CD4-positive, alpha-beta memory T cell (primary cell): ENCODE results near the gene KLK6. TPM values are rescaled to one million over a fixed set of nuclear protein-coding genes. Genes with fewer than 3 reads are reported as not detected.
A peak's percentile ranks its signal among the peaks of the same experiment; 100 is the strongest.

ENCODE experiments used
- CTCF ChIA-PET: fragments of 350-600 bp; sonication (Branson Sonifier 250); formaldehyde crosslinking; loops from one replicate; lab custom pipeline; 2021; ENCODE audit warnings: inconsistent platforms; ENCODE audit not compliant: partially characterized antibody; lab: Charles Lee
- POLR2A ChIA-PET: fragments of 350-600 bp; sonication (Branson Sonifier 250); formaldehyde crosslinking; loops from one replicate; lab custom pipeline; 2021; ENCODE audit not compliant: partially characterized antibody; lab: Charles Lee
- DNase-seq, 5 donors: peaks; one replicate each; pipeline versions ENCODE4 v3.0.0 to v3.0.0-alpha.2; 2020 to 2022; ENCODE audit warnings: mixed read lengths in 1 of 5
- H3K27ac ChIP-seq: one replicate; pipeline ENCODE4 v1.7.0; 2013; ENCODE audit warnings: low read depth, low read length
- H3K27me3 ChIP-seq: 2 replicates; pipeline ENCODE4 v1.7.0; 2013; ENCODE audit warnings: mild to moderate bottlenecking, low read length, moderate library complexity; ENCODE audit not compliant: insufficient read depth
- H3K36me3 ChIP-seq: 2 replicates; pipeline ENCODE4 v1.7.0; 2013; ENCODE audit warnings: mild to moderate bottlenecking, low read length, moderate library complexity; ENCODE audit not compliant: insufficient read depth
- H3K4me1 ChIP-seq: 2 replicates; pipeline ENCODE4 v1.7.0; 2013; ENCODE audit warnings: mild to moderate bottlenecking, low read length, moderate library complexity; ENCODE audit not compliant: insufficient read depth
- H3K4me3 ChIP-seq, 2 donors: one replicate each; pipeline ENCODE4 v1.7.0; 2013; ENCODE audit warnings: low read length in 2 of 2, mild to moderate bottlenecking in 1 of 2
- H3K9me3 ChIP-seq, 2 donors: one replicate each; pipeline ENCODE4 v1.7.0; 2013; ENCODE audit warnings: low read length in 2 of 2, control low read depth in 1 of 2; ENCODE audit not compliant: control insufficient read depth in 1 of 2
- H3K27ac Mint-ChIP-seq, 7 donors: one replicate each; pipeline ENCODE4 v1.8.0; 2020 to 2021; ENCODE audit warnings: mixed read lengths in 7 of 7, mild to moderate bottlenecking in 6 of 7, inconsistent platforms in 3 of 7, moderate library complexity in 3 of 7
- H3K27me3 Mint-ChIP-seq, 2 donors: one replicate each; pipeline ENCODE4 v1.8.0; 2020 to 2021; ENCODE audit warnings: mixed read lengths in 2 of 2
- H3K36me3 Mint-ChIP-seq, 2 donors: one replicate each; pipeline ENCODE4 v1.8.0; 2020 to 2021; ENCODE audit warnings: mixed read lengths in 2 of 2, inconsistent platforms in 1 of 2, mild to moderate bottlenecking in 1 of 2
- H3K4me1 Mint-ChIP-seq, 4 donors: one replicate each; pipeline ENCODE4 v1.8.0; 2020 to 2021; ENCODE audit warnings: mixed read lengths in 4 of 4, mild to moderate bottlenecking in 1 of 4
- H3K4me3 Mint-ChIP-seq, 8 donors: one replicate each; pipeline ENCODE4 v1.8.0; 2020 to 2021; ENCODE audit warnings: mixed read lengths in 8 of 8, mild to moderate bottlenecking in 7 of 8, moderate library complexity in 6 of 8, inconsistent platforms in 3 of 8
- H3K9me3 Mint-ChIP-seq, 8 donors: one replicate each; pipeline ENCODE4 v1.8.0; 2020 to 2021; ENCODE audit warnings: mixed read lengths in 8 of 8, mild to moderate bottlenecking in 5 of 8, inconsistent platforms in 3 of 8, moderate library complexity in 1 of 8
- intact Hi-C: fragments of 100-400 bp; cut with micrococcal nuclease; formaldehyde crosslinking; loops from one replicate; pipeline ENCODE4 v1.15.1; 2023
- polyA plus RNA-seq, 2 donors: library from polyadenylated mRNA; unstranded; fragments of 300-500 nt; fragmentation: Illumina TruSeq; gene quantifications; one replicate each; pipeline ENCODE4 v1.2.3, GENCODE V29; 2021
- total RNA-seq, 2 experiments: library from RNA; stranded (reverse); gene quantifications; one replicate each; pipeline ENCODE4 v1.2.3, GENCODE V29; 2021

KLK6 gene
- total and polyA plus RNA-seq, 4 experiments from 2014 or later, result not detected

- intact Hi-C loops, result no loop called here
- Mint-ChIP-seq H3K9me3 (no peaks in the 10 kb centered on the region), H3K4me1 (peaks cover 0 to 4% (median 3%) of the 10 kb centered on the region in 4 donors), H3K27ac (no peak overlapping the region), H3K4me3 (no peak overlapping the region), H3K36me3 (no peaks in the 10 kb centered on the region), H3K27me3 (peaks cover 24 to 27% of the 10 kb centered on the region in 2 donors)
- ChIA-PET CTCF (no interaction called here), POLR2A (no interaction called here)
- H3K4me1 ChIP-seq, result no peaks in the 10 kb centered on the region
- H3K9me3 ChIP-seq, result no peaks in the 10 kb centered on the region
- no peak for DNase-seq
- H3K36me3 ChIP-seq, result no peaks in the 10 kb centered on the region
- H3K4me3 ChIP-seq, result no peak overlapping the region
- no peaks in the 10 kb centered on the region for H3K27me3 ChIP-seq
- H3K27ac ChIP-seq, result no peak overlapping the region
Observed at GRCh38 chr19:50932018-50932689, 37.2 kb downstream of the KLK6 start.

DNA sequence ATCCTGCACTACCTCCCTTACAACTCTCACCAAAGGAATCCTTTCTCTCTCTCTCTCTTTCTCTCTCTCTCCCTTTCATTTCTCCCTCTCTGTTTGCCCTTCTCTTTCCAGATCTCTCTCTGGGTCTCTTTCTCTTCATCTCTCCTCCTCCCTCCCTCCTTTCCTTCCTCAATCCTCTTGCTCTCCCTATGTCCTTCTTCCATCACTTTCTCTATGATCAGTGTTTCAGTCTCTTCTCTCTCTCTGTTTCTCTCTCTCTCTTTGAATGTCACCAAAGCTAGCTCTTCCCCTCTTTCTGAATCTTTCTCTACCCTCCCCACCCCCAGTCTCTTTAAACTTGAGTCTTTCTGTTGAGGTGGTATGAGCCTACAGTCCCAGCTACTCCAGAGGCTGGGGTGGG, 38.4 kb downstream of the KLK6 start:
- Mint-ChIP-seq H3K27ac (no peak overlapping the region), H3K27me3 (peaks cover 28 to 29% of the 10 kb centered on the region in 2 donors), H3K9me3 (no peaks in the 10 kb centered on the region), H3K36me3 (no peaks in the 10 kb centered on the region), H3K4me3 (no peak overlapping the region), H3K4me1 (peaks cover 0 to 4% (median 3%) of the 10 kb centered on the region in 4 donors)
- DNase-seq, result no peak
- CTCF ChIA-PET, result interaction anchor here (0.6 to 1.1 kb wide), 2 partner anchors 7 to 9 kb away, joined by 3 to 5 read pairs; no protein-coding TSS in a partner anchor
- no peaks in the 10 kb centered on the region for H3K27me3 ChIP-seq
- no peak overlapping the region for H3K4me3 ChIP-seq
- no peak overlapping the region for H3K27ac ChIP-seq
- H3K36me3 ChIP-seq, result no peaks in the 10 kb centered on the region
- no peaks in the 10 kb centered on the region for H3K9me3 ChIP-seq
- POLR2A ChIA-PET, result no interaction called here
- intact Hi-C loops, result no loop called here
- no peaks in the 10 kb centered on the region for H3K4me1 ChIP-seq

- Mint-ChIP-seq H3K9me3 (no peaks in the 10 kb centered on the region), H3K4me1 (peaks cover 0 to 4% (median 3%) of the 10 kb centered on the region in 4 donors), H3K36me3 (no peaks in the 10 kb centered on the region), H3K27ac (no peak overlapping the region), H3K27me3 (peaks cover 28 to 31% of the 10 kb centered on the region in 2 donors), H3K4me3 (no peak overlapping the region)
- Histone ChIP-seq H3K36me3 (no peaks in the 10 kb centered on the region), H3K9me3 (no peaks in the 10 kb centered on the region), H3K4me3 (no peak overlapping the region), H3K27ac (no peak overlapping the region), H3K27me3 (no peaks in the 10 kb centered on the region), H3K4me1 (no peaks in the 10 kb centered on the region)
- ChIA-PET CTCF (no interaction called here), POLR2A (no interaction called here)
- intact Hi-C loops, result loop anchor here (10.0 kb wide), 1 partner anchor 166 kb away; no protein-coding TSS in a partner anchor
- no peak for DNase-seq
Observed at GRCh38 chr19:50928831-50929230, 40.6 kb downstream of the KLK6 start.

DNA sequence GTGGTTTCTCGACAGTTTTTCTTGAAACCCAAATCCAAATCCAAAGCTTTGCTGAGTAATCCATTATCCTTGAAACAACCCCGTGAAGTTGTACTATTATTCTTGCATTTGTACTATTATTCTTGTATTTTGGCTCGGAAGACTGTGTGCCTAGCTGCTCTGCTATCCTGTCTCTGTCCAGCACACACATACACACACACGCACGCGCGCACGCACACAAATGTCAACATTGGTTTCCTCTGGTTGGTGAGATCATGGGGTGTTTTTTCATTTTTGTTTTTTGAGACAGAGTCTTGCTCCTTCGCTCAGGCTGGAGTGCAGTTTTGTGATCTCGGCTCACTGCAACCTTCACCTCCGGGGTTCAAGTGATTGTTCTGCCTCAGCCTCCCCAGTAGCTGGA, 43.2 kb downstream of the KLK6 start:
- ChIA-PET POLR2A (no interaction called here), CTCF (interaction anchor here (0.8 to 4.9 kb wide), 3 partner anchors 9 to 21 kb away, joined by 3 to 23 read pairs (median 3); no protein-coding TSS in a partner anchor)
- Histone ChIP-seq H3K4me1 (peaks cover 5% of the 10 kb centered on the region), H3K36me3 (no peaks in the 10 kb centered on the region), H3K9me3 (no peaks in the 10 kb centered on the region), H3K4me3 (no peak overlapping the region), H3K27me3 (no peaks in the 10 kb centered on the region), H3K27ac (no peak overlapping the region)
- Mint-ChIP-seq H3K9me3 (no peaks in the 10 kb centered on the region), H3K4me1 (peaks cover 7 to 13% (median 9%) of the 10 kb centered on the region in 4 donors), H3K4me3 (no peak overlapping the region), H3K36me3 (no peaks in the 10 kb centered on the region), H3K27me3 (peaks cover 31% of the 10 kb centered on the region in 2 donors), H3K27ac (no peak overlapping the region)
- no peak for DNase-seq
- intact Hi-C loops, result loop anchor here (10.0 kb wide), 1 partner anchor 169 kb away; no protein-coding TSS in a partner anchor

- intact Hi-C loops, result loop anchor here (10.0 kb wide), 1 partner anchor 169 kb away; no protein-coding TSS in a partner anchor
Observed at GRCh38 chr19:50925734-50926133, 43.7 kb downstream of the KLK6 start.

DNA sequence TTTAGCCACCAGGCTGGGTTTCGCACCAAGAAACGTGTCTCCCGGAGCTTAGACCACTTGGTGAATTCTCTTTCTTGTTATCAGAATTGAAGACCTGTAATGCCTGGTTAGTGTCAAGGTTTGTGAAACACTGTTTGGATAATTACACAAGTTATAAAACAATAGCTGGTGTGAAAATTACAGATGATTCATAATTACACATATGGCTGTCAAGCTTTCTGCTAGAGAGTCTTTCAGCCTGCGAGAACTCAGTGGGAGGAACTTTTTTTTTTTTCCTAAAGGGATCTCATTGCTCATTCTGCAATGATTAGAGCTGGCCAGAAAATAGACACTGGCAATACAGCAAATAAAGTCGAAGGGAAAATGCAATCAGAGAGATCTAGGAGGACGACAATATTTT, 44.8 kb downstream of the KLK6 start:
- POLR2A ChIA-PET, result no interaction called here

More at GRCh38 chr19:50925734-50926133, 43.7 kb downstream of the KLK6 start:
- POLR2A ChIA-PET, result no interaction called here
- peaks cover 28 to 33% of the 10 kb centered on the region in 2 donors for H3K27me3 Mint-ChIP-seq
- H3K4me1 Mint-ChIP-seq, result peaks cover 7 to 13% (median 9%) of the 10 kb centered on the region in 4 donors
- no peak overlapping the region for H3K4me3 Mint-ChIP-seq
- H3K27ac Mint-ChIP-seq, result no peak overlapping the region
- no peaks in the 10 kb centered on the region for H3K9me3 Mint-ChIP-seq
- peaks cover 5% of the 10 kb centered on the region for H3K4me1 ChIP-seq
- H3K4me3 ChIP-seq, result no peak overlapping the region
- DNase-seq, result no peak
- no peaks in the 10 kb centered on the region for H3K9me3 ChIP-seq
- CTCF ChIA-PET, result interaction anchor here (0.8 to 4.9 kb wide), 3 partner anchors 9 to 21 kb away, joined by 3 to 23 read pairs (median 3); no protein-coding TSS in a partner anchor
- H3K27ac ChIP-seq, result no peak overlapping the region
- H3K36me3 Mint-ChIP-seq, result no peaks in the 10 kb centered on the region
- no peaks in the 10 kb centered on the region for H3K36me3 ChIP-seq
- H3K27me3 ChIP-seq, result no peaks in the 10 kb centered on the region

DNA sequence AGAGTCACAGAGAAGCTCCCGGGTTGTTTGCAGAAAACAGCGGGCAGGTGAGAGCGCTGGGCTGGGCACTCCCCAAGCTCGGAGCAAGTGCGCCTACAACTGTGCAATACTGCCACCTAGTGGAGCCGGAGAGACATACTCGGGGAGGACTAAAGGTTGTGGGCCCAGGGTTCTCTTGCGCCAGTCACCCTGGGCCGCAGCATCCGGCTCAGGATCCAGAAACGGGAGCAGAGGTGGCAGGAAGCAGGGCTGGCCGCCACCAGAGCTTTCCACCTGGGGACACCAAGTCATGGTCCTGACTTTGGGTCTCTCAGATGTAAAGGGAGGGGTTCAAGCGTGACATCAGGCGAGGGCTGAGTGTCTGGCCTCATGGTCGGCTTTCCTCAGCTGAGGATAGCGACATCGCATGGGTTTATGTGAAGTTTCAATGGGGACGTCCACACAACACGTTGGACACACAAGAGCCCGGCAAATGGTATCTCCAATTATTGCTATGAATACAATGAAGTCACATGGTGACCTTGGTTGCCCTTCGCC, 47.0 kb downstream of the KLK6 start:
- ChIA-PET CTCF (interaction anchor here (0.6 to 4.9 kb wide), 11 partner anchors 9 to 565 kb away, joined by 3 to 23 read pairs (median 5); no protein-coding TSS in a partner anchor), POLR2A (interaction anchor here (0.8 kb wide), 1 partner anchor 565 kb away, joined by 3 read pairs; no protein-coding TSS in a partner anchor)
- Mint-ChIP-seq H3K4me3 (no peak overlapping the region), H3K4me1 (peaks cover 4 to 10% (median 7%) of the 10 kb centered on the region in 4 donors), H3K27ac (peak overlapping the region in 1 of 7 donors; percentile 55), H3K36me3 (no peaks in the 10 kb centered on the region), H3K27me3 (peaks cover 35 to 38% of the 10 kb centered on the region in 2 donors), H3K9me3 (peaks cover 0 to 2% (median 0%) of the 10 kb centered on the region in 8 donors)
- peak; percentile 64 to 71 (median 68) for DNase-seq
- H3K4me3 ChIP-seq, result no peak overlapping the region
- H3K27ac ChIP-seq, result no peak overlapping the region
- intact Hi-C loops, result loop anchor here (1.0 to 10.0 kb wide), 3 partner anchors 172 to 385 kb away; no protein-coding TSS in a partner anchor
- no peaks in the 10 kb centered on the region for H3K27me3 ChIP-seq
- no peaks in the 10 kb centered on the region for H3K36me3 ChIP-seq
- no peaks in the 10 kb centered on the region for H3K9me3 ChIP-seq
- H3K4me1 ChIP-seq, result peaks cover 5% of the 10 kb centered on the region

More for the DNA sequence above, 44.8 kb downstream of the KLK6 start:
- H3K27me3 Mint-ChIP-seq, result peaks cover 29 to 34% of the 10 kb centered on the region in 2 donors
- no peak overlapping the region for H3K4me3 Mint-ChIP-seq
- Histone ChIP-seq H3K4me1 (peaks cover 5% of the 10 kb centered on the region), H3K4me3 (no peak overlapping the region), H3K9me3 (no peaks in the 10 kb centered on the region), H3K27me3 (no peaks in the 10 kb centered on the region), H3K36me3 (no peaks in the 10 kb centered on the region), H3K27ac (no peak overlapping the region)
- DNase-seq, result no peak
- no peaks in the 10 kb centered on the region for H3K36me3 Mint-ChIP-seq
- intact Hi-C loops, result loop anchor here (5.0 to 10.0 kb wide), 2 partner anchors 170 to 217 kb away; no protein-coding TSS in a partner anchor
- peaks cover 4 to 10% (median 7%) of the 10 kb centered on the region in 4 donors for H3K4me1 Mint-ChIP-seq
- H3K27ac Mint-ChIP-seq, result no peak overlapping the region
- CTCF ChIA-PET, result interaction anchor here (1.8 to 4.9 kb wide), 2 partner anchors 10 to 19 kb away, joined by 5 to 23 read pairs; no protein-coding TSS in a partner anchor
- H3K9me3 Mint-ChIP-seq, result peaks cover 0 to 2% (median 0%) of the 10 kb centered on the region in 8 donors
